ENCODE measurements around the gene PLCG2. TPM values are rescaled to one million over a fixed set of nuclear protein-coding genes. Genes with fewer than 3 reads are reported as not detected.

The PLCG2 gene
- total RNA-seq, 2 experiments from 2014 or later = 62.5 to 80.2 TPM

Other genes starting within 250 kb of the PLCG2 start
- 10 to 100 TPM in 1 of 2 experiments, 1 to 10 TPM in 1; 8.9 to 10.3 TPM for gene SDR42E1, start 232.2 kb downstream of the PLCG2 start, total RNA-seq

All from activated CD8-positive, alpha-beta memory T cell treated with anti-CD3 and anti-CD28 coated beads, Interleukin-2, amount 10 ng/mL, durations not matched to agents 7 days and 5 days (primary cell).